ENCODE data around the gene CHP1.

DNA sequence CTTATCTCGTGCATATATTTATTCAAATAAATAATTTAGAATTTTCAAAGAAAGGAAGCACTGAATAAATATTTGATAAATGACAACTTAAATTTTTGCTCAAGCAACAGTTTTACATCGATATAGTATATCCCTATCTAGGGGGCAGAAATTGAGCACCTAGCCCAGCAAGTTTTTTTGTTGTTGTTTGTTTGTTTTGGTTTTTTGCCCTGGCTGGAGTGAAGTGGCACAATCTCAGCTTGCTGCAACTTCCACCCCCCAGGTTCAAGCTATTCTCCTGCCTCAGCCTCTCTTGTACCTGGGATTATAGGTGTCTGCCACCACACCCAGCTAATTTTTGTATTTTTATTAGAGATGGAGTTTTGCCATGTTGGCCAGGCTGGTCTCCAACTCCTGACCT is 58.9 kb downstream of the CHP1 start:
- TF ChIP-seq, protein P1, sequence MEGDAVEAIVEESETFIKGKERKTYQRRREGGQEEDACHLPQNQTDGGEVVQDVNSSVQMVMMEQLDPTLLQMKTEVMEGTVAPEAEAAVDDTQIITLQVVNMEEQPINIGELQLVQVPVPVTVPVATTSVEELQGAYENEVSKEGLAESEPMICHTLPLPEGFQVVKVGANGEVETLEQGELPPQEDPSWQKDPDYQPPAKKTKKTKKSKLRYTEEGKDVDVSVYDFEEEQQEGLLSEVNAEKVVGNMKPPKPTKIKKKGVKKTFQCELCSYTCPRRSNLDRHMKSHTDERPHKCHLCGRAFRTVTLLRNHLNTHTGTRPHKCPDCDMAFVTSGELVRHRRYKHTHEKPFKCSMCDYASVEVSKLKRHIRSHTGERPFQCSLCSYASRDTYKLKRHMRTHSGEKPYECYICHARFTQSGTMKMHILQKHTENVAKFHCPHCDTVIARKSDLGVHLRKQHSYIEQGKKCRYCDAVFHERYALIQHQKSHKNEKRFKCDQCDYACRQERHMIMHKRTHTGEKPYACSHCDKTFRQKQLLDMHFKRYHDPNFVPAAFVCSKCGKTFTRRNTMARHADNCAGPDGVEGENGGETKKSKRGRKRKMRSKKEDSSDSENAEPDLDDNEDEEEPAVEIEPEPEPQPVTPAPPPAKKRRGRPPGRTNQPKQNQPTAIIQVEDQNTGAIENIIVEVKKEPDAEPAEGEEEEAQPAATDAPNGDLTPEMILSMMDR (IDR thresholded peaks at IDR 0.05): no peak
- no peak for TF ChIP-seq EZH2 (IDR thresholded peaks at IDR 0.05; ENCODE audit: borderline replicate concordance, insufficient read depth, low read depth, low read length, poor library complexity, severe bottlenecking)
